CD4-positive, alpha-beta T cell treated with Interleukin-15 for 1 hour (primary cell): ENCODE data around the gene PEA15.

Source experiments
- DNase-seq: peaks from one replicate; pipeline ENCODE4 v3.0.0-alpha.2; 2020

PEA15 gene

GRCh38 chr1:160205242-160206035 is at the start of gene PEA15:
Gene PEA15 (plus strand): TSS chr1:160205384. CDS start chr1:160211545, 6,161 bp downstream.
- DNase-seq: peak; percentile 79

GRCh38 chr1:160156361-160156760 is 48.8 kb upstream of the PEA15 start:
- no peak for DNase-seq

- DNase-seq: no peak
These were observed 48.0 kb upstream of the PEA15 start for GRCh38 chr1:160157174-160157573.

GRCh38 chr1:160158031-160158430 is 47.2 kb upstream of the PEA15 start:
- no peak for DNase-seq

- no peak for DNase-seq
These were observed 46.6 kb upstream of the PEA15 start for GRCh38 chr1:160158534-160158933.

GRCh38 chr1:160159846-160160245 is 45.3 kb upstream of the PEA15 start:
- no peak for DNase-seq

- no peak for DNase-seq
These were observed 43.0 kb upstream of the PEA15 start for GRCh38 chr1:160161965-160162705.

- DNase-seq: no peak
These were observed 42.3 kb upstream of the PEA15 start for GRCh38 chr1:160162931-160163330.

GRCh38 chr1:160163615-160164014 is 41.6 kb upstream of the PEA15 start:
- DNase-seq: no peak

GRCh38 chr1:160164121-160164520 is 41.1 kb upstream of the PEA15 start:
- DNase-seq: no peak

- no peak for DNase-seq
These were observed 38.9 kb upstream of the PEA15 start for GRCh38 chr1:160166166-160166868.

- DNase-seq: no peak
These were observed 38.1 kb upstream of the PEA15 start for GRCh38 chr1:160167056-160167455.

- DNase-seq: no peak
These were observed 37.6 kb upstream of the PEA15 start for GRCh38 chr1:160167580-160167979.

GRCh38 chr1:160168016-160168415 is 37.2 kb upstream of the PEA15 start:
- DNase-seq: no peak

GRCh38 chr1:160168609-160169369 is 36.4 kb upstream of the PEA15 start:
- DNase-seq: no peak

- DNase-seq: no peak
These were observed 35.4 kb upstream of the PEA15 start for GRCh38 chr1:160169553-160170399.

- DNase-seq: no peak
These were observed 33.8 kb upstream of the PEA15 start for GRCh38 chr1:160171354-160171753.

GRCh38 chr1:160171980-160172379 is 33.2 kb upstream of the PEA15 start:
- no peak for DNase-seq

- DNase-seq: no peak
These were observed 28.0 kb upstream of the PEA15 start for GRCh38 chr1:160177231-160177630.

GRCh38 chr1:160177667-160178066 is 27.5 kb upstream of the PEA15 start:
- no peak for DNase-seq

GRCh38 chr1:160178731-160179130 is 26.5 kb upstream of the PEA15 start:
- DNase-seq: no peak

- no peak for DNase-seq
These were observed 25.8 kb upstream of the PEA15 start for GRCh38 chr1:160179336-160179735.
